Gastrocnemius medialis (tissue), 4 donors: ENCODE data around the gene CCR1.

Experiments used
- CTCF ChIP-seq, 5 experiments: fragments of 450-650 bp in 3 of 5; fragments of 200-600 bp in 2 of 5; sonication (generic) in 2 of 5; IDR thresholded peaks in 4 of 5; conservative IDR thresholded peaks in 1 of 5; 1 replicate in 4 of 5; 2 replicates in 1 of 5; pipeline ENCODE4 v1.5.1; 2016 to 2019; ENCODE audit warnings: antibody characterized with exemption in 5 of 5, mild to moderate bottlenecking in 3 of 5, moderate library complexity in 3 of 5
- POLR2A ChIP-seq, 2 donors: fragments of 450-650 bp; IDR thresholded peaks; one replicate each; pipeline ENCODE4 v1.6.1; 2017; ENCODE audit warnings: antibody characterized with exemption in 2 of 2, mild to moderate bottlenecking in 2 of 2, moderate library complexity in 2 of 2

- TF ChIP-seq POLR2A (IDR thresholded peaks at IDR 0.05), result no peak
- no peak for TF ChIP-seq CTCF (IDR thresholded peaks at IDR 0.05 in 4 of 5, conservative IDR thresholded peaks at IDR 0.05 in 1 of 5)
Observed at GRCh38 chr3:46222435-46223161, 14.5 kb upstream of the CCR1 start.
